CD14-positive monocyte (primary cell): ENCODE results near the gene PWP1. TPM values are rescaled to one million over a fixed set of nuclear protein-coding genes. Genes with fewer than 3 reads are reported as not detected.

ENCODE experiments used
- DNase-seq, 3 donors: peaks; one replicate each; pipeline ENCODE4 v3.0.0-alpha.2; 2011 to 2022
- H2AFZ ChIP-seq: 2 replicates; pipeline ENCODE4 v1.6.0; 2012; ENCODE audit warnings: mild to moderate bottlenecking, low read depth, low read length, inconsistent platforms; ENCODE audit not compliant: insufficient read depth, poor library complexity, severe bottlenecking
- H3K27ac ChIP-seq, 2 donors: 1 replicate in 1 of 2; 2 replicates in 1 of 2; pipeline ENCODE4 v1.5.1; 2012 to 2013; ENCODE audit warnings: low read length in 2 of 2, control low read depth in 1 of 2, inconsistent platforms in 1 of 2, low read depth in 1 of 2, mild to moderate bottlenecking in 1 of 2
- H3K27me3 ChIP-seq, 2 donors: one replicate each; pipeline versions ENCODE4 v1.6.0 to v1.6.1; 2011 to 2013; ENCODE audit warnings: low read length in 2 of 2; ENCODE audit not compliant: control insufficient read depth in 2 of 2, insufficient read depth in 2 of 2
- H3K36me3 ChIP-seq, 2 donors: replicated peaks in 1 of 2; 1 replicate in 1 of 2; 2 replicates in 1 of 2; pipeline versions ENCODE4 v1.5.1 to v1.6.1; 2012 to 2013; ENCODE audit warnings: low read length in 2 of 2, control low read depth in 1 of 2, inconsistent platforms in 1 of 2, mild to moderate bottlenecking in 1 of 2; ENCODE audit not compliant: insufficient read depth in 2 of 2, control insufficient read depth in 1 of 2
- H3K4me1 ChIP-seq, 2 donors: 1 replicate in 1 of 2; 2 replicates in 1 of 2; pipeline versions ENCODE4 v1.5.1 to v1.6.1; 2012 to 2013; ENCODE audit warnings: low read length in 2 of 2, control low read depth in 1 of 2, inconsistent platforms in 1 of 2, mild to moderate bottlenecking in 1 of 2, moderate library complexity in 1 of 2; ENCODE audit not compliant: insufficient read depth in 2 of 2, control insufficient read depth in 1 of 2
- H3K4me2 ChIP-seq: replicated peaks from 2 replicates; pipeline ENCODE3; 2012; ENCODE audit warnings: low read length, moderate library complexity, mild to moderate bottlenecking; ENCODE audit not compliant: poor library complexity, severe bottlenecking; ENCODE audit errors: extremely low read depth
- H3K4me3 ChIP-seq, 3 experiments: fragments of 200-600 bp in 1 of 3; sonication (generic) in 1 of 3; replicated peaks in 1 of 3; 1 replicate in 2 of 3; 2 replicates in 1 of 3; pipeline ENCODE4 v1.5.1; 2011 to 2013; ENCODE audit warnings: low read length in 3 of 3, mild to moderate bottlenecking in 3 of 3, control low read depth in 2 of 3, low read depth in 2 of 3, inconsistent platforms in 1 of 3, moderate library complexity in 1 of 3
- H3K79me2 ChIP-seq: 2 replicates; pipeline ENCODE4 v1.6.0; 2012; ENCODE audit warnings: mild to moderate bottlenecking, control low read depth, inconsistent platforms, low read length, moderate library complexity; ENCODE audit not compliant: insufficient read depth
- H3K9ac ChIP-seq: 2 replicates; pipeline ENCODE4 v1.6.0; 2017; ENCODE audit warnings: low read length, mild to moderate bottlenecking; ENCODE audit not compliant: insufficient read depth, poor library complexity, severe bottlenecking
- H3K9me3 ChIP-seq, 2 donors: replicated peaks in 1 of 2; 1 replicate in 1 of 2; 2 replicates in 1 of 2; pipeline versions ENCODE4 v1.5.1 to v1.6.1; 2012 to 2013; ENCODE audit warnings: low read length in 2 of 2, control low read depth in 1 of 2; ENCODE audit not compliant: control insufficient read depth in 1 of 2, insufficient read depth in 1 of 2
- H4K20me1 ChIP-seq: 2 replicates; pipeline ENCODE4 v1.6.0; 2012; ENCODE audit warnings: mild to moderate bottlenecking, low read length, control low read depth, moderate library complexity; ENCODE audit not compliant: insufficient read depth
- H3K27ac Mint-ChIP-seq, 7 donors: one replicate each; pipeline ENCODE4 v1.8.0; 2020; ENCODE audit warnings: mild to moderate bottlenecking in 7 of 7, mixed read lengths in 7 of 7, moderate library complexity in 6 of 7, inconsistent platforms in 2 of 7
- H3K27me3 Mint-ChIP-seq, 3 donors: one replicate each; pipeline ENCODE4 v1.8.0; 2021 to 2022; ENCODE audit warnings: low read depth in 3 of 3, mild to moderate bottlenecking in 3 of 3, mixed read lengths in 3 of 3, moderate library complexity in 3 of 3, inconsistent platforms in 1 of 3
- H3K36me3 Mint-ChIP-seq, 2 donors: one replicate each; pipeline ENCODE4 v1.8.0; 2020; ENCODE audit warnings: mixed read lengths in 2 of 2, inconsistent platforms in 1 of 2, mild to moderate bottlenecking in 1 of 2
- H3K4me1 Mint-ChIP-seq: one replicate; pipeline ENCODE4 v1.8.0; 2020; ENCODE audit warnings: mild to moderate bottlenecking, mixed read lengths
- H3K4me3 Mint-ChIP-seq, 2 donors: one replicate each; pipeline ENCODE4 v1.8.0; 2020; ENCODE audit warnings: mild to moderate bottlenecking in 2 of 2, mixed read lengths in 2 of 2, moderate library complexity in 1 of 2
- H3K9me3 Mint-ChIP-seq, 7 donors: one replicate each; pipeline ENCODE4 v1.8.0; 2020 to 2022; ENCODE audit warnings: mixed read lengths in 7 of 7, mild to moderate bottlenecking in 6 of 7, moderate library complexity in 6 of 7, inconsistent platforms in 2 of 7
- WGBS: methylation state at CpG from one replicate; pipeline ENCODE4 v1.1.5; 2013; ENCODE audit warnings: missing lambda C conversion rate; ENCODE audit not compliant: insufficient coverage; 5-methylcytosine and 5-hydroxymethylcytosine counted together
- intact Hi-C, 2 donors: fragments of 100-400 bp; cut with micrococcal nuclease; formaldehyde crosslinking; loops; one replicate each; pipeline versions ENCODE4 v1.15.0 to v1.15.1; 2023
- polyA plus RNA-seq, 3 donors: library from polyadenylated mRNA; depleted of rRNA in 1 of 3; unstranded in 2 of 3; stranded (reverse) in 1 of 3; fragments of 300-500 nt in 2 of 3; fragments of >200 nt in 1 of 3; fragmentation: Illumina TruSeq in 2 of 3; gene quantifications; 1 replicate in 2 of 3; 2 replicates in 1 of 3; pipeline ENCODE4 v1.2.3, GENCODE V29; 2012 to 2021
- TF ChIP-seq, protein P1 (sequence below): fragments of 200-600 bp; IDR thresholded peaks from one replicate; pipeline ENCODE4 v1.8.0; 2022; ENCODE audit warnings: antibody characterized with exemption, mild to moderate bottlenecking

PWP1 gene
- polyA plus RNA-seq, 3 donors = 27.1 to 29.1 (median 28.0) TPM

DNA sequence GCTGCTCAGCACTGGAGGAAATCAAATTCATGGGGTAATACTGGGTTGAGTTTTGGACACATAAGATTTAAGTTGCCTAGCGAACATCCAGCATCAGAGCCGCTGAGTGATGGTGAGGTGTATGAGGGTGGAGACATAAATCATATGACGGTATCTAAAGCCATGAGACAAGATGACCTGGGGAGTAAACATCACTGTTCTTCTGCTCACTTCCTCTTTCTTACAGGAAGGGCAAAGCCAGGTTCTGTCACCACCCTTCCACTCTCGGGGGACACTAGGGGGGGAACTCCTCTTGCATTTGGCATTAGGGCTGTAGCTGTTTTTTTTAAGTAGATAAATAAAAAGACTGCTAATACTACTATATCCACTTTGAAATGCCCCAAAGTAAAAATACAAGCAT, 51.3 kb downstream of the PWP1 start:
- H3K36me3 Mint-ChIP-seq = peaks cover 83 to 88% of the 10 kb centered on the region in 2 donors
- peak; percentile 8 to 27 (median 15) for DNase-seq
- no peaks in the 10 kb centered on the region for H3K79me2 ChIP-seq
- H3K9ac ChIP-seq = no peak overlapping the region
- peak overlapping the region in 1 of 2 donors; percentile 56 for H3K27ac ChIP-seq
- no peak overlapping the region for H3K4me3 Mint-ChIP-seq
- H4K20me1 ChIP-seq = peaks cover 14% of the 10 kb centered on the region
- no peak overlapping the region for H3K4me2 ChIP-seq
- H3K4me1 ChIP-seq = peaks cover 4 to 10% of the 10 kb centered on the region in 2 donors
- no peaks in the 10 kb centered on the region for H3K27me3 ChIP-seq
- H3K4me3 ChIP-seq = no peak overlapping the region
- H2AFZ ChIP-seq = no peak overlapping the region
- intact Hi-C loops = no loop called here
- H3K27ac Mint-ChIP-seq = peak overlapping the region in 6 of 7 donors; percentile 15 to 82 (median 61)
- WGBS = 74% methylated on average over 2 of the region's 4 CpGs
- TF ChIP-seq, protein P1, sequence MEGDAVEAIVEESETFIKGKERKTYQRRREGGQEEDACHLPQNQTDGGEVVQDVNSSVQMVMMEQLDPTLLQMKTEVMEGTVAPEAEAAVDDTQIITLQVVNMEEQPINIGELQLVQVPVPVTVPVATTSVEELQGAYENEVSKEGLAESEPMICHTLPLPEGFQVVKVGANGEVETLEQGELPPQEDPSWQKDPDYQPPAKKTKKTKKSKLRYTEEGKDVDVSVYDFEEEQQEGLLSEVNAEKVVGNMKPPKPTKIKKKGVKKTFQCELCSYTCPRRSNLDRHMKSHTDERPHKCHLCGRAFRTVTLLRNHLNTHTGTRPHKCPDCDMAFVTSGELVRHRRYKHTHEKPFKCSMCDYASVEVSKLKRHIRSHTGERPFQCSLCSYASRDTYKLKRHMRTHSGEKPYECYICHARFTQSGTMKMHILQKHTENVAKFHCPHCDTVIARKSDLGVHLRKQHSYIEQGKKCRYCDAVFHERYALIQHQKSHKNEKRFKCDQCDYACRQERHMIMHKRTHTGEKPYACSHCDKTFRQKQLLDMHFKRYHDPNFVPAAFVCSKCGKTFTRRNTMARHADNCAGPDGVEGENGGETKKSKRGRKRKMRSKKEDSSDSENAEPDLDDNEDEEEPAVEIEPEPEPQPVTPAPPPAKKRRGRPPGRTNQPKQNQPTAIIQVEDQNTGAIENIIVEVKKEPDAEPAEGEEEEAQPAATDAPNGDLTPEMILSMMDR = no peak
- H3K4me1 Mint-ChIP-seq = peaks cover 12% of the 10 kb centered on the region
- H3K36me3 ChIP-seq = peaks cover 81 to 99% of the 10 kb centered on the region in 2 donors
- H3K9me3 ChIP-seq = no peaks in the 10 kb centered on the region
- no peaks in the 10 kb centered on the region for H3K9me3 Mint-ChIP-seq
- peaks cover 0 to 3% (median 0%) of the 10 kb centered on the region in 3 donors for H3K27me3 Mint-ChIP-seq

DNA sequence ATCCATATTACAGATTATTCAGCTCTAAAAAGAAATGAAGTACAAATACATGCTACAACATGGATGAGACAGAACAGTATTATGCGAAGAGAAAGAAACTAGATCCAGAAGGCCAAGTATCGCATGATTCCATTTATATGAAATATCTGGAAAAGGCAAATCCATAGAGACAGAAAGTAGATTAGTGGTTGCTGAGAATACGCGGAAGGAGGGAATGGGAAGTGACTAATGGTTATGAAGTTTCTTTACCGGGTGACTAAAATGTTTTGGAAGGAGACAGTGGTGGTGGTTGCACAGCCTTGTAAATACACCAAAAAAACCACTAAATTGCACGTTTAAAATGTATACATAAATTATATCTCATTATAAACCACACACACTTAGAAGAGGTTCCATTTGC, 62.9 kb downstream of the PWP1 start:
- H3K4me1 Mint-ChIP-seq = no peaks in the 10 kb centered on the region
- peaks cover 89 to 96% of the 10 kb centered on the region in 2 donors for H3K36me3 ChIP-seq
- H3K4me1 ChIP-seq = no peaks in the 10 kb centered on the region
- DNase-seq = no peak
- TF ChIP-seq, protein P1 = no peak
- peaks cover 51% of the 10 kb centered on the region for H4K20me1 ChIP-seq
- no CpG with 5 or more reads among the region's 6 CpGs for WGBS
- H3K27ac Mint-ChIP-seq = no peak overlapping the region
- intact Hi-C loops = no loop called here
- no peak overlapping the region for H3K9ac ChIP-seq
- no peak overlapping the region for H3K4me3 ChIP-seq
- H2AFZ ChIP-seq = no peak overlapping the region
- no peaks in the 10 kb centered on the region for H3K27me3 ChIP-seq
- H3K9me3 ChIP-seq = no peaks in the 10 kb centered on the region
- peak overlapping the region in 1 of 2 donors; percentile 54 for H3K27ac ChIP-seq
- no peak overlapping the region for H3K4me2 ChIP-seq
- no peaks in the 10 kb centered on the region for H3K9me3 Mint-ChIP-seq
- no peaks in the 10 kb centered on the region for H3K27me3 Mint-ChIP-seq
- peaks cover 16% of the 10 kb centered on the region for H3K79me2 ChIP-seq
- H3K36me3 Mint-ChIP-seq = peaks cover 43 to 53% of the 10 kb centered on the region in 2 donors
- no peak overlapping the region for H3K4me3 Mint-ChIP-seq
